NCI-H82 treated with DMSO at 0.1 percent for 48 hours (cell line): Measurements from ENCODE around the gene PTMS.

Source experiments
- DNase-seq: peaks from one replicate; lab custom pipeline; 2025; ENCODE audit not compliant: unreplicated experiment; lab: John Stamatoyannopoulos, UW

Gene PTMS

GRCh38 chr12:6787309-6787708 lies 21.1 kb downstream of the PTMS start:
- DNase-seq: no peak

- DNase-seq: no peak
Observed at GRCh38 chr12:6788972-6789924, 23.1 kb downstream of the PTMS start, which contains the start of gene CD4. CD4 (plus strand) TSS chr12:6789528; CDS start chr12:6800139, 10,611 bp downstream.

- DNase-seq: no peak
Observed at GRCh38 chr12:6790496-6791150, 24.5 kb downstream of the PTMS start.

- DNase-seq: no peak
Observed at GRCh38 chr12:6791931-6792520, 25.9 kb downstream of the PTMS start.

- DNase-seq: no peak
Observed at GRCh38 chr12:6792522-6793201, 26.5 kb downstream of the PTMS start.

GRCh38 chr12:6795088-6795487 lies 28.9 kb downstream of the PTMS start:
- no peak for DNase-seq

- no peak for DNase-seq
Observed at GRCh38 chr12:6796576-6796975, 30.4 kb downstream of the PTMS start.

- no peak for DNase-seq
Observed at GRCh38 chr12:6799147-6799546, 33.0 kb downstream of the PTMS start.

GRCh38 chr12:6807170-6807569 lies 41.0 kb downstream of the PTMS start:
- no peak for DNase-seq

GRCh38 chr12:6809056-6809455 lies 42.9 kb downstream of the PTMS start:
- no peak for DNase-seq

GRCh38 chr12:6810758-6811157 lies 44.6 kb downstream of the PTMS start:
- DNase-seq: no peak

- DNase-seq: no peak
Observed at GRCh38 chr12:6813363-6813762, 47.2 kb downstream of the PTMS start.

GRCh38 chr12:6816598-6816997 lies 50.4 kb downstream of the PTMS start:
- DNase-seq: no peak

GRCh38 chr12:6817098-6817497 lies 50.9 kb downstream of the PTMS start:
- no peak for DNase-seq

GRCh38 chr12:6817662-6818157 lies 51.5 kb downstream of the PTMS start:
- DNase-seq: no peak

- no peak for DNase-seq
Observed at GRCh38 chr12:6818222-6818621, 52.1 kb downstream of the PTMS start.

GRCh38 chr12:6818645-6819044 lies 52.5 kb downstream of the PTMS start:
- no peak for DNase-seq

- no peak for DNase-seq
Observed at GRCh38 chr12:6819106-6820030, 53.2 kb downstream of the PTMS start.

GRCh38 chr12:6820166-6820565 lies 54.0 kb downstream of the PTMS start:
- DNase-seq: no peak
